Liver (tissue), 9 donors: ENCODE data around the gene FCRL1. TPM values are rescaled to one million over a fixed set of nuclear protein-coding genes. Genes with fewer than 3 reads are reported as not detected.

Experiments
- DNase-seq: peaks from one replicate; pipeline ENCODE4 v3.0.0-alpha.2; 2017; ENCODE audit warnings: low spot score
- H3K27ac ChIP-seq, 2 donors: one replicate each; pipeline ENCODE4 v1.7.0; 2013; ENCODE audit warnings: inconsistent platforms in 2 of 2, low read length in 2 of 2, control low read depth in 1 of 2, low read depth in 1 of 2, mild to moderate bottlenecking in 1 of 2
- H3K27me3 ChIP-seq, 4 donors: one replicate each; pipeline versions ENCODE4 v1.6.1 to v1.7.0; 2013; ENCODE audit warnings: low read length in 3 of 4, inconsistent platforms in 1 of 4, mild to moderate bottlenecking in 1 of 4, moderate library complexity in 1 of 4; ENCODE audit not compliant: control insufficient read depth in 4 of 4, insufficient read depth in 4 of 4
- H3K36me3 ChIP-seq, 4 donors: one replicate each; pipeline versions ENCODE4 v1.6.1 to v1.7.0; 2013; ENCODE audit warnings: low read length in 3 of 4, mild to moderate bottlenecking in 3 of 4, low read depth in 1 of 4, moderate library complexity in 1 of 4; ENCODE audit not compliant: control insufficient read depth in 4 of 4, insufficient read depth in 3 of 4
- H3K4me1 ChIP-seq, 4 donors: one replicate each; pipeline versions ENCODE4 v1.6.1 to v1.7.0; 2013; ENCODE audit warnings: low read length in 3 of 4, mild to moderate bottlenecking in 3 of 4, moderate library complexity in 1 of 4; ENCODE audit not compliant: control insufficient read depth in 4 of 4, insufficient read depth in 4 of 4
- H3K4me3 ChIP-seq, 3 donors: one replicate each; pipeline versions ENCODE4 v1.6.1 to v1.7.0; 2013; ENCODE audit warnings: low read length in 3 of 3, control low read depth in 1 of 3, low read depth in 1 of 3, mild to moderate bottlenecking in 1 of 3
- H3K9ac ChIP-seq, 2 donors: one replicate each; pipeline ENCODE4 v1.7.0; 2013; ENCODE audit warnings: low read length in 2 of 2, mild to moderate bottlenecking in 2 of 2, moderate library complexity in 2 of 2, control low read depth in 1 of 2, low read depth in 1 of 2
- H3K9me3 ChIP-seq, 4 donors: one replicate each; pipeline versions ENCODE4 v1.6.1 to v1.7.0; 2013; ENCODE audit warnings: low read length in 3 of 4; ENCODE audit not compliant: control insufficient read depth in 4 of 4
- EGR1 ChIP-seq, 2 donors: IDR thresholded peaks; 2 replicates each; pipeline ENCODE4 v1.6.1; 2016 to 2018; ENCODE audit warnings: antibody characterized with exemption in 2 of 2, low read depth in 2 of 2
- FOXA1 ChIP-seq: IDR thresholded peaks from 2 replicates; pipeline ENCODE4 v1.6.1; 2016; ENCODE audit warnings: antibody characterized with exemption
- FOXA2 ChIP-seq: IDR thresholded peaks from 2 replicates; pipeline ENCODE4 v1.6.1; 2016; ENCODE audit warnings: antibody characterized with exemption
- GABPA ChIP-seq, 2 donors: IDR thresholded peaks in 1 of 2; conservative IDR thresholded peaks in 1 of 2; 2 replicates each; pipeline ENCODE4 v1.6.1; 2016; ENCODE audit warnings: antibody characterized with exemption in 2 of 2, mild to moderate bottlenecking in 1 of 2, moderate library complexity in 1 of 2
- HNF4A ChIP-seq, 2 donors: conservative IDR thresholded peaks; 2 replicates each; pipeline ENCODE4 v1.6.1; 2016; ENCODE audit warnings: antibody characterized with exemption in 2 of 2, mild to moderate bottlenecking in 2 of 2
- HNF4G ChIP-seq: IDR thresholded peaks from 2 replicates; pipeline ENCODE4 v1.6.1; 2016; ENCODE audit warnings: antibody characterized with exemption
- JUND ChIP-seq, 2 donors: IDR thresholded peaks; 2 replicates each; pipeline ENCODE4 v1.6.1; 2016; ENCODE audit warnings: antibody characterized with exemption in 2 of 2
- NR2F2 ChIP-seq: IDR thresholded peaks from 2 replicates; pipeline ENCODE4 v1.6.1; 2016; ENCODE audit warnings: antibody characterized with exemption
- RAD21 ChIP-seq, 2 donors: IDR thresholded peaks; 2 replicates each; pipeline ENCODE4 v1.6.1; 2016; ENCODE audit warnings: antibody characterized with exemption in 2 of 2, mild to moderate bottlenecking in 2 of 2
- RXRA ChIP-seq, 2 donors: IDR thresholded peaks; 2 replicates each; pipeline ENCODE4 v1.6.1; 2017 to 2018; ENCODE audit warnings: antibody characterized with exemption in 2 of 2, mild to moderate bottlenecking in 1 of 2
- SP1 ChIP-seq: IDR thresholded peaks from 2 replicates; pipeline ENCODE4 v1.6.1; 2018; ENCODE audit warnings: antibody characterized with exemption, mild to moderate bottlenecking
- TAF1 ChIP-seq: conservative IDR thresholded peaks from 2 replicates; pipeline ENCODE4 v1.6.1; 2016; ENCODE audit warnings: antibody characterized with exemption, mild to moderate bottlenecking
- YY1 ChIP-seq: IDR thresholded peaks from 2 replicates; pipeline ENCODE4 v1.6.1; 2016; ENCODE audit warnings: antibody characterized with exemption, mild to moderate bottlenecking
- WGBS: extraction: QIAGEN DNeasy Blood & Tissue Kit; methylation state at CpG from one replicate; pipeline ENCODE4 v1.1.7; 2013; 5-methylcytosine and 5-hydroxymethylcytosine counted together
- polyA plus RNA-seq, 2 donors: library from polyadenylated mRNA; stranded (reverse) in 1 of 2; unstranded in 1 of 2; fragments of 200-250 nt in 1 of 2; fragments of >200 nt in 1 of 2; fragmentation: Nextera tagmentation in 1 of 2; extraction: Ambion mirVana in 1 of 2; gene quantifications; one replicate each; pipeline versions ENCODE4 v1.2.1 to v1.2.3, GENCODE V29; 2013 to 2015
- total RNA-seq, 2 donors: library from RNA; depleted of rRNA; stranded (reverse); fragments of >200 nt; gene quantifications; one replicate each; pipeline ENCODE4 v1.2.3, GENCODE V29; 2014
- TF ChIP-seq, protein P1 (sequence below): IDR thresholded peaks from 2 replicates; pipeline ENCODE4 v1.6.1; 2016; ENCODE audit warnings: antibody characterized with exemption, mild to moderate bottlenecking
- TF ChIP-seq, protein P2 (sequence below): IDR thresholded peaks from 2 replicates; pipeline ENCODE4 v1.6.1; 2016; ENCODE audit warnings: antibody characterized with exemption
- TF ChIP-seq, protein P3 (sequence below): fragments of 150-350 bp; IDR thresholded peaks from 2 replicates; pipeline ENCODE4 v1.5.1; 2017; ENCODE audit warnings: improper control_type of control experiment, low read depth, low read length; ENCODE audit not compliant: missing input control
- TF ChIP-seq, protein P4 (sequence below): IDR thresholded peaks from 2 replicates; pipeline ENCODE4 v1.6.1; 2016; ENCODE audit warnings: antibody characterized with exemption
- donor health status: healthy.
- donor health status: healthy.
- donor health status: healthy.
- donor health status: healthy.
- donor health status: healthy.

Gene FCRL1, protein sequence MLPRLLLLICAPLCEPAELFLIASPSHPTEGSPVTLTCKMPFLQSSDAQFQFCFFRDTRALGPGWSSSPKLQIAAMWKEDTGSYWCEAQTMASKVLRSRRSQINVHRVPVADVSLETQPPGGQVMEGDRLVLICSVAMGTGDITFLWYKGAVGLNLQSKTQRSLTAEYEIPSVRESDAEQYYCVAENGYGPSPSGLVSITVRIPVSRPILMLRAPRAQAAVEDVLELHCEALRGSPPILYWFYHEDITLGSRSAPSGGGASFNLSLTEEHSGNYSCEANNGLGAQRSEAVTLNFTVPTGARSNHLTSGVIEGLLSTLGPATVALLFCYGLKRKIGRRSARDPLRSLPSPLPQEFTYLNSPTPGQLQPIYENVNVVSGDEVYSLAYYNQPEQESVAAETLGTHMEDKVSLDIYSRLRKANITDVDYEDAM
- under 1 TPM; 0.50 to 0.84 TPM for total RNA-seq
- under 1 TPM; 0.02 to 0.47 TPM for polyA plus RNA-seq

DNA sequence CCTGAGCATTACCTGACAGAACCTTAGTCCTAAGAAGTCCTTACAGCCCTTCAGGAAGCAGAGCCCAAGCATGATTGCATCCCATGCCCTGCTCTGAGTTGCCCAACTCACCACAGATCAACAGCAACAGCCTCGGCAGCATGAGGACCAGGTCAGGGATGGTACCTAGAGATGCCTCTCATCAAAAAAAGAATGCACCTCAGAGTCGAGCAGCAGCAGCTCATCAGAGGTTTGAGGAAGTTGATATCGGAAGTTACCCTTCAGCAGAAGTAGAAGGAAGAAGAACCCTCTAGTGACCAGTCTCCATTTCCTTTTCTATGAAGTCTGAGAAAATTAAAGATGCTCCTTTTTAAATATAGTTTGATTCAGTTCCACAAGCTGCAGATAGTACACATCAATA is at the start of gene FCRL1:
Gene FCRL1, minus strand, starts transcription at position 225 of the 400 bp plus-strand sequence. Its CDS starts 83 bp downstream, at position 142.
- no peaks in the 10 kb centered on the region for H3K27me3 ChIP-seq
- H3K4me1 ChIP-seq = no peaks in the 10 kb centered on the region
- no peak within 1 kb of the TSS for H3K27ac ChIP-seq
- no peak within 1 kb of the TSS for H3K4me3 ChIP-seq
- H3K9me3 ChIP-seq = no peaks in the 10 kb centered on the region
- 48% methylated on average over 3 of the region's 3 CpGs for WGBS
- no peak within 1 kb of the TSS for H3K9ac ChIP-seq
- TF ChIP-seq, protein P1, sequence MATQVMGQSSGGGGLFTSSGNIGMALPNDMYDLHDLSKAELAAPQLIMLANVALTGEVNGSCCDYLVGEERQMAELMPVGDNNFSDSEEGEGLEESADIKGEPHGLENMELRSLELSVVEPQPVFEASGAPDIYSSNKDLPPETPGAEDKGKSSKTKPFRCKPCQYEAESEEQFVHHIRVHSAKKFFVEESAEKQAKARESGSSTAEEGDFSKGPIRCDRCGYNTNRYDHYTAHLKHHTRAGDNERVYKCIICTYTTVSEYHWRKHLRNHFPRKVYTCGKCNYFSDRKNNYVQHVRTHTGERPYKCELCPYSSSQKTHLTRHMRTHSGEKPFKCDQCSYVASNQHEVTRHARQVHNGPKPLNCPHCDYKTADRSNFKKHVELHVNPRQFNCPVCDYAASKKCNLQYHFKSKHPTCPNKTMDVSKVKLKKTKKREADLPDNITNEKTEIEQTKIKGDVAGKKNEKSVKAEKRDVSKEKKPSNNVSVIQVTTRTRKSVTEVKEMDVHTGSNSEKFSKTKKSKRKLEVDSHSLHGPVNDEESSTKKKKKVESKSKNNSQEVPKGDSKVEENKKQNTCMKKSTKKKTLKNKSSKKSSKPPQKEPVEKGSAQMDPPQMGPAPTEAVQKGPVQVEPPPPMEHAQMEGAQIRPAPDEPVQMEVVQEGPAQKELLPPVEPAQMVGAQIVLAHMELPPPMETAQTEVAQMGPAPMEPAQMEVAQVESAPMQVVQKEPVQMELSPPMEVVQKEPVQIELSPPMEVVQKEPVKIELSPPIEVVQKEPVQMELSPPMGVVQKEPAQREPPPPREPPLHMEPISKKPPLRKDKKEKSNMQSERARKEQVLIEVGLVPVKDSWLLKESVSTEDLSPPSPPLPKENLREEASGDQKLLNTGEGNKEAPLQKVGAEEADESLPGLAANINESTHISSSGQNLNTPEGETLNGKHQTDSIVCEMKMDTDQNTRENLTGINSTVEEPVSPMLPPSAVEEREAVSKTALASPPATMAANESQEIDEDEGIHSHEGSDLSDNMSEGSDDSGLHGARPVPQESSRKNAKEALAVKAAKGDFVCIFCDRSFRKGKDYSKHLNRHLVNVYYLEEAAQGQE = no peak
- no peak for TF ChIP-seq HNF4A (conservative IDR thresholded peaks at IDR 0.05)
- TF ChIP-seq, protein P2, sequence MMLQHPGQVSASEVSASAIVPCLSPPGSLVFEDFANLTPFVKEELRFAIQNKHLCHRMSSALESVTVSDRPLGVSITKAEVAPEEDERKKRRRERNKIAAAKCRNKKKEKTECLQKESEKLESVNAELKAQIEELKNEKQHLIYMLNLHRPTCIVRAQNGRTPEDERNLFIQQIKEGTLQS = no peak
- TF ChIP-seq JUND (IDR thresholded peaks at IDR 0.05) = no peak
- TF ChIP-seq EGR1 (IDR thresholded peaks at IDR 0.05; ENCODE audit: low read depth in 2 of 2) = no peak
- TF ChIP-seq YY1 = no peak
- TF ChIP-seq, protein P3, sequence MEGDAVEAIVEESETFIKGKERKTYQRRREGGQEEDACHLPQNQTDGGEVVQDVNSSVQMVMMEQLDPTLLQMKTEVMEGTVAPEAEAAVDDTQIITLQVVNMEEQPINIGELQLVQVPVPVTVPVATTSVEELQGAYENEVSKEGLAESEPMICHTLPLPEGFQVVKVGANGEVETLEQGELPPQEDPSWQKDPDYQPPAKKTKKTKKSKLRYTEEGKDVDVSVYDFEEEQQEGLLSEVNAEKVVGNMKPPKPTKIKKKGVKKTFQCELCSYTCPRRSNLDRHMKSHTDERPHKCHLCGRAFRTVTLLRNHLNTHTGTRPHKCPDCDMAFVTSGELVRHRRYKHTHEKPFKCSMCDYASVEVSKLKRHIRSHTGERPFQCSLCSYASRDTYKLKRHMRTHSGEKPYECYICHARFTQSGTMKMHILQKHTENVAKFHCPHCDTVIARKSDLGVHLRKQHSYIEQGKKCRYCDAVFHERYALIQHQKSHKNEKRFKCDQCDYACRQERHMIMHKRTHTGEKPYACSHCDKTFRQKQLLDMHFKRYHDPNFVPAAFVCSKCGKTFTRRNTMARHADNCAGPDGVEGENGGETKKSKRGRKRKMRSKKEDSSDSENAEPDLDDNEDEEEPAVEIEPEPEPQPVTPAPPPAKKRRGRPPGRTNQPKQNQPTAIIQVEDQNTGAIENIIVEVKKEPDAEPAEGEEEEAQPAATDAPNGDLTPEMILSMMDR = no peak
- TF ChIP-seq NR2F2 = no peak
- TF ChIP-seq FOXA2 = no peak
- no peak for TF ChIP-seq TAF1
- TF ChIP-seq RXRA (IDR thresholded peaks at IDR 0.05) = no peak
- TF ChIP-seq HNF4G = no peak
- TF ChIP-seq SP1 = no peak
- TF ChIP-seq FOXA1 = no peak
- no peak for TF ChIP-seq RAD21 (IDR thresholded peaks at IDR 0.05)
- no peak for TF ChIP-seq GABPA (IDR thresholded peaks at IDR 0.05 in 1 of 2, conservative IDR thresholded peaks at IDR 0.05 in 1 of 2)
- DNase-seq = no peak
- H3K36me3 ChIP-seq = no peaks in the 10 kb centered on the region

DNA sequence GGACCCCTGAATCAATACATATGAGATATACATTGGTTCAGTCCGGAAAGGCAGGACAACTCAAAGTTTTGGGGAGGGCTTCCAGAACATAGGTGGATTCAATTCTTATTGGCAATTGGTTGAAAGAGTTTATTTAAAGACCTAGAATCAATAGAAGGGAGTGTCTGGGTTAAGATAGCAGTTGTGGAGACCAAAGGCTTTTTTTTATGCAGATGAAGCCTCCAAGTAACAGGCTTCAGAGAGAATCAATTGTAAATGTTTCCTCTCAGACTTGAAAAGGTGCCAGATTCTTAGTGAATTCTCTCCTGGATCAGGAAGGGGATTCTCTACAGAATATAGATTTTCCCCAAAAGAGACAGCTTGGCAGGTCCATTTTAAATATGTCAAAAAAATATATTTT is 48.7 kb upstream of the FCRL1 start:
- TF ChIP-seq, protein P4, sequence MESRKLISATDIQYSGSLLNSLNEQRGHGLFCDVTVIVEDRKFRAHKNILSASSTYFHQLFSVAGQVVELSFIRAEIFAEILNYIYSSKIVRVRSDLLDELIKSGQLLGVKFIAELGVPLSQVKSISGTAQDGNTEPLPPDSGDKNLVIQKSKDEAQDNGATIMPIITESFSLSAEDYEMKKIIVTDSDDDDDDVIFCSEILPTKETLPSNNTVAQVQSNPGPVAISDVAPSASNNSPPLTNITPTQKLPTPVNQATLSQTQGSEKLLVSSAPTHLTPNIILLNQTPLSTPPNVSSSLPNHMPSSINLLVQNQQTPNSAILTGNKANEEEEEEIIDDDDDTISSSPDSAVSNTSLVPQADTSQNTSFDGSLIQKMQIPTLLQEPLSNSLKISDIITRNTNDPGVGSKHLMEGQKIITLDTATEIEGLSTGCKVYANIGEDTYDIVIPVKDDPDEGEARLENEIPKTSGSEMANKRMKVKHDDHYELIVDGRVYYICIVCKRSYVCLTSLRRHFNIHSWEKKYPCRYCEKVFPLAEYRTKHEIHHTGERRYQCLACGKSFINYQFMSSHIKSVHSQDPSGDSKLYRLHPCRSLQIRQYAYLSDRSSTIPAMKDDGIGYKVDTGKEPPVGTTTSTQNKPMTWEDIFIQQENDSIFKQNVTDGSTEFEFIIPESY = no peak
- TF ChIP-seq RXRA (IDR thresholded peaks at IDR 0.05) = no peak
- TF ChIP-seq RAD21 (IDR thresholded peaks at IDR 0.05) = no peak
- TF ChIP-seq YY1 = no peak
- Histone ChIP-seq H3K27ac (no peak overlapping the region), H3K27me3 (peaks cover 0 to 3% (median 0%) of the 10 kb centered on the region in 4 donors), H3K36me3 (no peaks in the 10 kb centered on the region), H3K4me1 (no peaks in the 10 kb centered on the region), H3K9me3 (no peaks in the 10 kb centered on the region), H3K4me3 (no peak overlapping the region), H3K9ac (no peak overlapping the region)
- DNase-seq = no peak
- WGBS = 68% methylated on average over 1 of the region's 1 CpG
